ENCODE data around the gene TMEM92. TPM values are rescaled to one million over a fixed set of nuclear protein-coding genes. Genes with fewer than 3 reads are reported as not detected.

TMEM92 gene
- total RNA-seq, 1 donor from 2014 or later: 11.3 TPM

GRCh38 chr17:50326831-50327364 lies 52.6 kb downstream of the TMEM92 start:
- TF ChIP-seq CTCF (IDR thresholded peaks at IDR 0.05): no peak
- intact Hi-C loops (cut with DNase I): no loop called here
- Histone ChIP-seq H3K27me3 (no peaks in the 10 kb centered on the region), H3K27ac (no peak overlapping the region), H3K4me3 (no peak overlapping the region), H3K9me3 (no peaks in the 10 kb centered on the region), H3K36me3 (no peaks in the 10 kb centered on the region), H3K4me1 (no peaks in the 10 kb centered on the region)
- no peak for DNase-seq
- no peak for ATAC-seq

GRCh38 chr17:50328363-50329325 lies 54.4 kb downstream of the TMEM92 start:
- H3K4me3 ChIP-seq: no peak overlapping the region

GRCh38 chr17:50329716-50330115 lies 55.5 kb downstream of the TMEM92 start:
- H3K4me3 ChIP-seq: no peak overlapping the region
- no peak for TF ChIP-seq CTCF (IDR thresholded peaks at IDR 0.05)
- H3K27ac ChIP-seq: no peak overlapping the region
- no peaks in the 10 kb centered on the region for H3K4me1 ChIP-seq
- no peaks in the 10 kb centered on the region for H3K36me3 ChIP-seq
- DNase-seq (no peak), ATAC-seq (no peak)
- intact Hi-C loops (cut with DNase I): no loop called here
- no peaks in the 10 kb centered on the region for H3K27me3 ChIP-seq
- no peaks in the 10 kb centered on the region for H3K9me3 ChIP-seq

More at GRCh38 chr17:50328363-50329325, 54.4 kb downstream of the TMEM92 start:
- TF ChIP-seq CTCF (IDR thresholded peaks at IDR 0.05): no peak
- intact Hi-C loops (cut with DNase I): no loop called here
- Histone ChIP-seq H3K4me1 (no peaks in the 10 kb centered on the region), H3K36me3 (no peaks in the 10 kb centered on the region), H3K27me3 (no peaks in the 10 kb centered on the region), H3K9me3 (no peaks in the 10 kb centered on the region), H3K27ac (no peak overlapping the region)
- no peak for DNase-seq
- ATAC-seq: no peak

- intact Hi-C loops (cut with DNase I): no loop called here
- H3K27ac ChIP-seq: no peak overlapping the region
- H3K4me3 ChIP-seq: no peak overlapping the region
- H3K9me3 ChIP-seq: no peaks in the 10 kb centered on the region
- TF ChIP-seq CTCF (IDR thresholded peaks at IDR 0.05): no peak
- H3K4me1 ChIP-seq: no peaks in the 10 kb centered on the region
- no peak for DNase-seq
- no peaks in the 10 kb centered on the region for H3K27me3 ChIP-seq
- ATAC-seq: no peak
- no peaks in the 10 kb centered on the region for H3K36me3 ChIP-seq
Measured at GRCh38 chr17:50330151-50330775, 56.0 kb downstream of the TMEM92 start.

Other genes with a start within 250 kb of the TMEM92 start
- gene ITGA3, start 218.4 kb upstream of the TMEM92 start, total RNA-seq: 212 TPM
- 30.2 TPM for gene PDK2, start 179.1 kb upstream of the TMEM92 start, total RNA-seq
- gene SAMD14, start 144.3 kb upstream of the TMEM92 start, total RNA-seq: 21.5 TPM
- 103 TPM for gene PPP1R9B, start 123.8 kb upstream of the TMEM92 start, total RNA-seq
- 27.8 TPM for gene SGCA, start 108.5 kb upstream of the TMEM92 start, total RNA-seq
- 154 TPM for gene COL1A1, start 72.8 kb upstream of the TMEM92 start, total RNA-seq
- 20.3 TPM for gene XYLT2, start 71.7 kb downstream of the TMEM92 start, total RNA-seq
- gene MRPL27, start 98.7 kb downstream of the TMEM92 start, total RNA-seq: 47.1 TPM
- 1.3 TPM for gene EME1, start 98.8 kb downstream of the TMEM92 start, total RNA-seq
- gene LRRC59, start 123.1 kb downstream of the TMEM92 start, total RNA-seq: 68.0 TPM
- 73.9 TPM for gene ACSF2, start 151.8 kb downstream of the TMEM92 start, total RNA-seq
- gene CHAD, start 194.4 kb downstream of the TMEM92 start, total RNA-seq: not detected
- gene RSAD1, start 204.4 kb downstream of the TMEM92 start, total RNA-seq: 34.3 TPM
- 1.3 TPM for gene MYCBPAP, start 234.0 kb downstream of the TMEM92 start, total RNA-seq

Measured in upper lobe of right lung (tissue), 1 donor.